ENCODE data around the gene GPANK1.

The GPANK1 gene

DNA sequence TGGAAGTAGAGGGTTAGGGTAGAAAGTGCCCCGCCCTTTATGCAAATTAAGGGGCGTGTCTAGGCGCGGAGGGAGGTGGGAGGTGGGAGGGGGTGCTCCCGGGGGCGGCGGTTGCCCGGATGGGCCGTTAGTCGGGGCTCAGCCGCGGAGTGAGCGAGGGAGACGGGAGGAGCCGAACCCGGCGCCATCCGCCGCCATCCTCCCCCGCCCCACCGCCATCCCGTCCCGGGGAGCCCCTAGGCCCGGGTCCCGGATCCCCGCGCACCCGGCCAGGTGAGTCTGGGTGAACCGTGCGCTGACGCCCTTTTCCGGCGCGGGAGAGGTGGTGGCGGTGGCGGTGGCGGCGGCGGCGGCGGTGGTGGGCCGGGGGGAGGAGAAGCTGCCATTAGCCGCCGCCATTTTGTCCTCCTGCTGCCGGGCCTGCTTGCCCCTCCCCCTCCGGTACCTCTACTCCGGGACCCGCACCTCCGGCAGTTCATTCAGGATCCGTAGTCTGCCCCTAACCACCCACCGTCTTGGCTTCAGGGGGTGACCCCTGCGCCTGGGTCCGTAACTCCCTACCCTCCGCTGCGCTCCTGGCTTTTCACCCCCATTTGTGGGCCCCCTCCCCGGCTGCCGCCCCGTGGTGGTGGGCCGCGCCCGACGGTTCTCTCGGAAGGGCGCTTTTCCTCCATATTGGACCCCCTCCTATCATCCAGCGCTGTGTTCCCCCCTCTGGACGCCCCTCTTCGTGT, 44.0 kb downstream of the GPANK1 start, which contains the start of gene PRRC2A (continued):
- TF ChIP-seq ZNF426 (tag by site-specific recombination; IDR thresholded peaks at IDR 0.05) (0 out of 2 replicates have a peak, but pooled peaks have one; percentile 3), ZNF670 (tag by site-specific recombination; IDR thresholded peaks at IDR 0.05; ENCODE audit: low read depth) (no peak), ZNF140 (tag by site-specific recombination; IDR thresholded peaks at IDR 0.05) (no peak), ZBTB17 (tag by site-specific recombination; IDR thresholded peaks at IDR 0.05) (no peak), MEIS1 (CRISPR knock-in tag; IDR thresholded peaks at IDR 0.05; ENCODE audit: borderline replicate concordance) (no peak), ZNF10 (tag by site-specific recombination; IDR thresholded peaks at IDR 0.05) (peak; percentile 91), ZNF629 (tag by site-specific recombination; IDR thresholded peaks at IDR 0.05) (no peak; the same call in 1 of the 2 replicates), SCRT1 (tag by site-specific recombination; IDR thresholded peaks at IDR 0.05; ENCODE audit: borderline replicate concordance) (no peak), ZXDB (tag by site-specific recombination; IDR thresholded peaks at IDR 0.05) (peak; percentile 87), ZNF48 (tag by site-specific recombination; IDR thresholded peaks at IDR 0.05) (no peak), TRIM28 (IDR thresholded peaks at IDR 0.05; ENCODE audit: borderline replicate concordance, low read length) (no peak), ZNF837 (tag by site-specific recombination; IDR thresholded peaks at IDR 0.05) (no peak), ZNF23 (tag by site-specific recombination; IDR thresholded peaks at IDR 0.05; ENCODE audit: borderline replicate concordance) (no peak), ZBTB21 (tag by site-specific recombination; IDR thresholded peaks at IDR 0.05) (no peak; the same call in 1 of the 2 replicates), ZNF843 (tag by site-specific recombination; IDR thresholded peaks at IDR 0.05) (no peak; the same call in 1 of the 2 replicates), ZNF777 (tag by site-specific recombination; IDR thresholded peaks at IDR 0.05; ENCODE audit: borderline replicate concordance) (peak; percentile 64; the same call in 1 of the 2 replicates), ZNF37A (tag by site-specific recombination; IDR thresholded peaks at IDR 0.05) (no peak), ZNF292 (tag by site-specific recombination; IDR thresholded peaks at IDR 0.05; ENCODE audit: borderline replicate concordance, low read depth) (no peak), ZNF175 (tag by site-specific recombination; IDR thresholded peaks at IDR 0.05) (no peak), ZFP3 (tag by site-specific recombination; IDR thresholded peaks at IDR 0.05; ENCODE audit: low read depth) (no peak), ZNF610 (tag by site-specific recombination; IDR thresholded peaks at IDR 0.05; ENCODE audit: borderline replicate concordance) (peak; percentile 75; the same call in 1 of the 2 replicates), ZNF548 (tag by site-specific recombination; IDR thresholded peaks at IDR 0.05) (0 out of 2 replicates have a peak, but pooled peaks have one; percentile 34), GLI4 (tag by site-specific recombination; IDR thresholded peaks at IDR 0.05) (peak; percentile 90), ZNF501 (tag by site-specific recombination; IDR thresholded peaks at IDR 0.05) (peak; percentile 81), ZNF19 (tag by site-specific recombination; IDR thresholded peaks at IDR 0.05; ENCODE audit: low read depth) (no peak), ZNF214 (tag by site-specific recombination; IDR thresholded peaks at IDR 0.05; ENCODE audit: borderline replicate concordance) (no peak)
- TF ChIP-seq, protein P1, sequence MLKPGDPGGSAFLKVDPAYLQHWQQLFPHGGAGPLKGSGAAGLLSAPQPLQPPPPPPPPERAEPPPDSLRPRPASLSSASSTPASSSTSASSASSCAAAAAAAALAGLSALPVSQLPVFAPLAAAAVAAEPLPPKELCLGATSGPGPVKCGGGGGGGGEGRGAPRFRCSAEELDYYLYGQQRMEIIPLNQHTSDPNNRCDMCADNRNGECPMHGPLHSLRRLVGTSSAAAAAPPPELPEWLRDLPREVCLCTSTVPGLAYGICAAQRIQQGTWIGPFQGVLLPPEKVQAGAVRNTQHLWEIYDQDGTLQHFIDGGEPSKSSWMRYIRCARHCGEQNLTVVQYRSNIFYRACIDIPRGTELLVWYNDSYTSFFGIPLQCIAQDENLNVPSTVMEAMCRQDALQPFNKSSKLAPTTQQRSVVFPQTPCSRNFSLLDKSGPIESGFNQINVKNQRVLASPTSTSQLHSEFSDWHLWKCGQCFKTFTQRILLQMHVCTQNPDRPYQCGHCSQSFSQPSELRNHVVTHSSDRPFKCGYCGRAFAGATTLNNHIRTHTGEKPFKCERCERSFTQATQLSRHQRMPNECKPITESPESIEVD (tag by site-specific recombination; IDR thresholded peaks at IDR 0.05) = no peak
- TF ChIP-seq, protein P2, sequence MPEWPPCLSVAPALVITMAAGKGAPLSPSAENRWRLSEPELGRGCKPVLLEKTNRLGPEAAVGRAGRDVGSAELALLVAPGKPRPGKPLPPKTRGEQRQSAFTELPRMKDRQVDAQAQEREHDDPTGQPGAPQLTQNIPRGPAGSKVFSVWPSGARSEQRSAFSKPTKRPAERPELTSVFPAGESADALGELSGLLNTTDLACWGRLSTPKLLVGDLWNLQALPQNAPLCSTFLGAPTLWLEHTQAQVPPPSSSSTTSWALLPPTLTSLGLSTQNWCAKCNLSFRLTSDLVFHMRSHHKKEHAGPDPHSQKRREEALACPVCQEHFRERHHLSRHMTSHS (tag by site-specific recombination; IDR thresholded peaks at IDR 0.05) = peak; percentile 51; the same call in 1 of the 2 replicates
- TF ChIP-seq, protein P3, sequence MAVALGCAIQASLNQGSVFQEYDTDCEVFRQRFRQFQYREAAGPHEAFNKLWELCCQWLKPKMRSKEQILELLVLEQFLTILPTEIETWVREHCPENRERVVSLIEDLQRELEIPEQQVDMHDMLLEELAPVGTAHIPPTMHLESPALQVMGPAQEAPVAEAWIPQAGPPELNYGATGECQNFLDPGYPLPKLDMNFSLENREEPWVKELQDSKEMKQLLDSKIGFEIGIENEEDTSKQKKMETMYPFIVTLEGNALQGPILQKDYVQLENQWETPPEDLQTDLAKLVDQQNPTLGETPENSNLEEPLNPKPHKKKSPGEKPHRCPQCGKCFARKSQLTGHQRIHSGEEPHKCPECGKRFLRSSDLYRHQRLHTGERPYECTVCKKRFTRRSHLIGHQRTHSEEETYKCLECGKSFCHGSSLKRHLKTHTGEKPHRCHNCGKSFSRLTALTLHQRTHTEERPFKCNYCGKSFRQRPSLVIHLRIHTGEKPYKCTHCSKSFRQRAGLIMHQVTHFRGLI (tag by site-specific recombination; IDR thresholded peaks at IDR 0.05) = peak; percentile 37
- TF ChIP-seq, protein P4, sequence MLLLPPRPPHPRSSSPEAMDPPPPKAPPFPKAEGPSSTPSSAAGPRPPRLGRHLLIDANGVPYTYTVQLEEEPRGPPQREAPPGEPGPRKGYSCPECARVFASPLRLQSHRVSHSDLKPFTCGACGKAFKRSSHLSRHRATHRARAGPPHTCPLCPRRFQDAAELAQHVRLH (tag by site-specific recombination; IDR thresholded peaks at IDR 0.05) = no peak; the same call in 1 of the 2 replicates
- TF ChIP-seq, protein P5, sequence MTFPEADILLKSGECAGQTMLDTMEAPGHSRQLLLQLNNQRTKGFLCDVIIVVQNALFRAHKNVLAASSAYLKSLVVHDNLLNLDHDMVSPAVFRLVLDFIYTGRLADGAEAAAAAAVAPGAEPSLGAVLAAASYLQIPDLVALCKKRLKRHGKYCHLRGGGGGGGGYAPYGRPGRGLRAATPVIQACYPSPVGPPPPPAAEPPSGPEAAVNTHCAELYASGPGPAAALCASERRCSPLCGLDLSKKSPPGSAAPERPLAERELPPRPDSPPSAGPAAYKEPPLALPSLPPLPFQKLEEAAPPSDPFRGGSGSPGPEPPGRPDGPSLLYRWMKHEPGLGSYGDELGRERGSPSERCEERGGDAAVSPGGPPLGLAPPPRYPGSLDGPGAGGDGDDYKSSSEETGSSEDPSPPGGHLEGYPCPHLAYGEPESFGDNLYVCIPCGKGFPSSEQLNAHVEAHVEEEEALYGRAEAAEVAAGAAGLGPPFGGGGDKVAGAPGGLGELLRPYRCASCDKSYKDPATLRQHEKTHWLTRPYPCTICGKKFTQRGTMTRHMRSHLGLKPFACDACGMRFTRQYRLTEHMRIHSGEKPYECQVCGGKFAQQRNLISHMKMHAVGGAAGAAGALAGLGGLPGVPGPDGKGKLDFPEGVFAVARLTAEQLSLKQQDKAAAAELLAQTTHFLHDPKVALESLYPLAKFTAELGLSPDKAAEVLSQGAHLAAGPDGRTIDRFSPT (tag by site-specific recombination; IDR thresholded peaks at IDR 0.05) = peak; percentile 37; the same call in 1 of the 2 replicates
- TF ChIP-seq, protein P6, sequence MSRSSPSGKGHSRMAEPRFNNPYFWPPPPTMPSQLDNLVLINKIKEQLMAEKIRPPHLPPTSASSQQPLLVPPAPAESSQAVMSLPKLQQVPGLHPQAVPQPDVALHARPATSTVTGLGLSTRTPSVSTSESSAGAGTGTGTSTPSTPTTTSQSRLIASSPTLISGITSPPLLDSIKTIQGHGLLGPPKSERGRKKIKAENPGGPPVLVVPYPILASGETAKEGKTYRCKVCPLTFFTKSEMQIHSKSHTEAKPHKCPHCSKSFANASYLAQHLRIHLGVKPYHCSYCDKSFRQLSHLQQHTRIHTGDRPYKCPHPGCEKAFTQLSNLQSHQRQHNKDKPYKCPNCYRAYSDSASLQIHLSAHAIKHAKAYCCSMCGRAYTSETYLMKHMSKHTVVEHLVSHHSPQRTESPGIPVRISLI (tag by site-specific recombination; IDR thresholded peaks at IDR 0.05) = no peak; the same call in 1 of the 2 replicates

All from HEK293 (cell line).